SK-N-SH (cell line): ENCODE measurements around the gene GPX2. TPM values are rescaled to one million over a fixed set of nuclear protein-coding genes. Genes with fewer than 3 reads are reported as not detected.
A peak's percentile ranks its signal among the peaks of the same experiment; 100 is the strongest.

ENCODE experiments used
- CTCF ChIA-PET: fragments of 300-600, 350-600 bp; formaldehyde crosslinking; extraction: SDS; loops from one replicate; lab custom pipeline; 2021; lab: Yijun Ruan, JAX
- POLR2A ChIA-PET: fragments of 350-600 bp; sonication (Branson Sonifier 250); formaldehyde crosslinking; extraction: SDS; loops from one replicate; lab custom pipeline; 2020; ENCODE audit warnings: antibody characterized with exemption, inconsistent platforms; lab: Yijun Ruan, JAX
- DNase-seq: peaks from one replicate; pipeline ENCODE4 v3.0.0; 2012
- H2AFZ ChIP-seq: fragments of 200-600 bp; sonication (generic); 2 replicates; pipeline ENCODE4 v1.8.1; 2016; ENCODE audit warnings: antibody characterized with exemption, mild to moderate bottlenecking, low read depth
- H3F3A ChIP-seq: fragments of 200-600 bp; sonication (generic); replicated peaks from 2 replicates; pipeline ENCODE3; 2016; ENCODE audit warnings: antibody characterized with exemption, mild to moderate bottlenecking; ENCODE audit not compliant: insufficient read depth
- H3K27ac ChIP-seq, 2 experiments: fragments of 200-500 bp in 1 of 2; fragments of 200-600 bp in 1 of 2; sonication (Bioruptor generic) in 1 of 2; sonication (generic), shearing (Covaris generic) in 1 of 2; 2 replicates each; pipeline versions ENCODE4 v1.5.1 to v1.6.1; 2014 to 2016; ENCODE audit warnings: low read depth in 2 of 2, inconsistent platforms in 1 of 2, low read length in 1 of 2, mild to moderate bottlenecking in 1 of 2, mixed read lengths in 1 of 2
- H3K27me3 ChIP-seq: fragments of 200-600 bp; sonication (generic), shearing (Covaris generic); 2 replicates; pipeline ENCODE4 v1.6.1; 2016; ENCODE audit warnings: mixed run types; ENCODE audit not compliant: insufficient read depth
- H3K36me3 ChIP-seq, 2 experiments: fragments of 200-500 bp in 1 of 2; fragments of 200-600 bp in 1 of 2; sonication (Bioruptor generic) in 1 of 2; sonication (generic) in 1 of 2; replicated peaks in 1 of 2; 2 replicates each; pipeline versions ENCODE3 to v1.5.1; 2014 to 2016; ENCODE audit warnings: low read length in 1 of 2, mild to moderate bottlenecking in 1 of 2; ENCODE audit not compliant: insufficient read depth in 2 of 2, control insufficient read depth in 1 of 2
- H3K4me1 ChIP-seq, 2 experiments: fragments of 200-500 bp in 1 of 2; fragments of 200-600 bp in 1 of 2; sonication (Bioruptor generic) in 1 of 2; sonication (generic), shearing (Covaris generic) in 1 of 2; 2 replicates each; pipeline versions ENCODE4 v1.5.1 to v1.6.1; 2014 to 2016; ENCODE audit warnings: low read depth in 1 of 2, low read length in 1 of 2, mixed run types in 1 of 2; ENCODE audit not compliant: insufficient read depth in 2 of 2, control insufficient read depth in 1 of 2
- H3K4me2 ChIP-seq: fragments of 200-600 bp; sonication (generic), shearing (Covaris generic); 2 replicates; pipeline ENCODE4 v1.6.1; 2017; ENCODE audit warnings: mixed run types
- H3K4me3 ChIP-seq, 2 experiments: fragments of 200-500 bp in 1 of 2; fragments of 200-600 bp in 1 of 2; sonication (Bioruptor generic) in 1 of 2; sonication (generic), shearing (Covaris generic) in 1 of 2; 2 replicates each; pipeline versions ENCODE4 v1.5.1 to v1.8.1; 2014 to 2016; ENCODE audit warnings: low read depth in 2 of 2, inconsistent platforms in 1 of 2, low read length in 1 of 2, mild to moderate bottlenecking in 1 of 2, mixed read lengths in 1 of 2, moderate library complexity in 1 of 2
- H3K79me2 ChIP-seq: fragments of 200-600 bp; sonication (generic); 2 replicates; pipeline ENCODE4 v1.8.1; 2017; ENCODE audit warnings: mild to moderate bottlenecking; ENCODE audit not compliant: insufficient read depth
- H3K9ac ChIP-seq: fragments of 200-600 bp; sonication (generic); 2 replicates; pipeline ENCODE4 v1.6.1; 2017; ENCODE audit warnings: mixed run types
- H3K9me2 ChIP-seq: fragments of 200-600 bp; sonication (generic); 2 replicates; pipeline ENCODE4 v1.6.1; 2017; ENCODE audit warnings: mixed run types
- H3K9me3 ChIP-seq: fragments of 200-600 bp; sonication (generic); 2 replicates; pipeline ENCODE4 v1.6.1; 2017; ENCODE audit warnings: mixed run types, mild to moderate bottlenecking, moderate library complexity
- H4K20me1 ChIP-seq: fragments of 200-600 bp; sonication (generic); 2 replicates; pipeline ENCODE4 v1.6.1; 2017; ENCODE audit warnings: mild to moderate bottlenecking, mixed run types; ENCODE audit not compliant: insufficient read depth
- ELF1 ChIP-seq: IDR thresholded peaks from 2 replicates; pipeline ENCODE4 v1.4.0; 2012
- EP300 ChIP-seq, 2 experiments: IDR thresholded peaks; 2 replicates each; pipeline versions ENCODE4 v1.4.0 to v1.6.1; 2012; ENCODE audit warnings: borderline replicate concordance in 1 of 2, low read depth in 1 of 2, low read length in 1 of 2
- EZH2phosphoT487 ChIP-seq: fragments of 200-600 bp; sonication (generic); IDR thresholded peaks from 2 replicates; pipeline ENCODE4 v1.6.1; 2017; ENCODE audit warnings: low read depth, mixed run types, mild to moderate bottlenecking, antibody characterized with exemption, moderate library complexity, borderline replicate concordance
- FOXJ3 ChIP-seq: sonication (generic); formaldehyde crosslinking; IDR thresholded peaks from 2 replicates; pipeline ENCODE4 v1.5.1; 2020; ENCODE audit warnings: mild to moderate bottlenecking, missing genetic modification reagents
- GATA2 ChIP-seq: sonication (generic); formaldehyde crosslinking; IDR thresholded peaks from 2 replicates; pipeline ENCODE4 v1.5.0; 2020; ENCODE audit warnings: mild to moderate bottlenecking, missing genetic modification reagents
- IRF3 ChIP-seq: fragments of 150-350 bp; IDR thresholded peaks from 2 replicates; pipeline ENCODE4 v1.6.1; 2016; ENCODE audit warnings: mild to moderate bottlenecking, low read depth, low read length
- MEF2A ChIP-seq: IDR thresholded peaks from 2 replicates; pipeline ENCODE4 v1.4.0; 2012; ENCODE audit warnings: low read depth, borderline replicate concordance
- MXI1 ChIP-seq: IDR thresholded peaks from 2 replicates; pipeline ENCODE4 v1.6.1; 2012; ENCODE audit warnings: mild to moderate bottlenecking, low read depth, low read length, improper control_type of control experiment
- NFIC ChIP-seq: IDR thresholded peaks from 2 replicates; pipeline ENCODE4 v1.4.0; 2012; ENCODE audit warnings: borderline replicate concordance
- PBX3 ChIP-seq: IDR thresholded peaks from 2 replicates; pipeline ENCODE4; 2012
- POLR2AphosphoS5 ChIP-seq: IDR thresholded peaks from 2 replicates; pipeline ENCODE4 v1.6.1; 2012; ENCODE audit warnings: low read depth, low read length
- RCOR1 ChIP-seq: fragments of 150-350 bp; IDR thresholded peaks from 2 replicates; pipeline ENCODE4 v1.6.1; 2017; ENCODE audit warnings: antibody characterized with exemption, low read length
- REST ChIP-seq: IDR thresholded peaks from 2 replicates; pipeline ENCODE4 v1.6.1; 2012; ENCODE audit warnings: mild to moderate bottlenecking, low read depth, low read length, moderate library complexity
- SMC3 ChIP-seq: IDR thresholded peaks from 2 replicates; pipeline ENCODE4 v1.6.1; 2012; ENCODE audit warnings: low read depth, low read length, improper control_type of control experiment
- TAF1 ChIP-seq: IDR thresholded peaks from 2 replicates; pipeline ENCODE4 v1.6.1; 2012; ENCODE audit warnings: low read depth, mild to moderate bottlenecking, low read length, moderate library complexity, borderline replicate concordance
- TCF12 ChIP-seq: IDR thresholded peaks from 2 replicates; pipeline ENCODE4 v1.4.0; 2012
- TEAD4 ChIP-seq: IDR thresholded peaks from 2 replicates; pipeline ENCODE4 v1.4.0; 2012; ENCODE audit warnings: mild to moderate bottlenecking, borderline replicate concordance; ENCODE audit not compliant: insufficient read depth
- WGBS: methylation state at CpG from one replicate; pipeline ENCODE4 v1.1.6; 2017; ENCODE audit warnings: low lambda C conversion rate; 5-methylcytosine and 5-hydroxymethylcytosine counted together
- polyA plus RNA-seq, 3 experiments: library from polyadenylated mRNA; depleted of rRNA; stranded (reverse); fragments of >200 nt; gene quantifications; 2 replicates each; pipeline ENCODE4 v1.2.3, GENCODE V29; 2012
- TF ChIP-seq, protein P1 (sequence below): IDR thresholded peaks from 2 replicates; pipeline ENCODE4 v1.4.0; 2012; ENCODE audit warnings: low read depth, borderline replicate concordance

The GPX2 gene
- polyA plus RNA-seq, 1 of the 3 experiments (the other 2 are of a cell fraction) = not detected

- TF ChIP-seq REST (no peak), NFIC (no peak), FOXJ3 (CRISPR knock-in tag) (no peak), SMC3 (no peak), MXI1 (no peak), TAF1 (no peak), PBX3 (no peak), EP300 (IDR thresholded peaks at IDR 0.05; ENCODE audit: borderline replicate concordance in 1 of 2, low read depth in 1 of 2, low read length in 1 of 2) (no peak)
Observed at GRCh38 chr14:64938972-64939816, 3.4 kb downstream of the GPX2 start (continued).

DNA sequence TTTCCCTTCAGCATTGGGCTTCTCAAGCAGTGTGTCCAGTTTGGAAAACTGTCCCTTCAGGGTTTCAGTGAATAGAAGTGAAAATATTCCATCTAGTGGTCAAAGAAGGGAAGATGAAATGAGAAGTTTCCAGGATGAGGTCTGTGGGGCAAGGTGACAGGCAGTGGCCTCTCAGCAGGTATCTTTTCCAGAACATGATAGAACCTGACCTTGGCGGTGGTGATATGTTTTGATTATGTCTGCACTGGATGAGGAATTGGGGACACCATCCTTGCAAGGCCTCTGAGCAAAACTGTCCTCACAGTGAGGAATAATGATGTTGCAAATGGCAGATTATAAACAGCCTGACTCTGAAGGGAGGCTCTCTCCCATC is 4.7 kb downstream of the GPX2 start:
- Histone ChIP-seq H3K9me3 (no peaks in the 10 kb centered on the region), H3K9me2 (no peaks in the 10 kb centered on the region), H3K4me2 (no peak overlapping the region), H3K9ac (no peak overlapping the region), H2AFZ (no peak overlapping the region), H3F3A (peaks cover 11% of the 10 kb centered on the region), H4K20me1 (no peaks in the 10 kb centered on the region; the same call in 1 of the 2 replicates), H3K27me3 (no peaks in the 10 kb centered on the region), H3K36me3 (peaks cover 16 to 25% of the 10 kb centered on the region in 2 experiments), H3K27ac (no peak overlapping the region), H3K4me3 (no peak overlapping the region), H3K79me2 (peaks cover 11% of the 10 kb centered on the region; the same call in 1 of the 2 replicates), H3K4me1 (no peaks in the 10 kb centered on the region; a peak in 2 of 4 replicates)
- DNase-seq = no peak
- WGBS = 100% methylated on average over 1 of the region's 1 CpG
- POLR2A ChIA-PET = no interaction called here
- CTCF ChIA-PET = interaction anchor here (1.4 to 1.6 kb wide), 2 partner anchors 13 to 124 kb away, joined by 3 to 7 read pairs; no protein-coding TSS in a partner anchor
- no peak for TF ChIP-seq TEAD4
- no peak for TF ChIP-seq ELF1
- TF ChIP-seq MEF2A = no peak
- TF ChIP-seq IRF3 = no peak
- peak; percentile 22; the same call in 1 of the 2 replicates for TF ChIP-seq SMC3
- TF ChIP-seq PBX3 = no peak
- no peak for TF ChIP-seq POLR2AphosphoS5
- TF ChIP-seq TCF12 = no peak
- TF ChIP-seq RCOR1 = no peak
- TF ChIP-seq, protein P1, sequence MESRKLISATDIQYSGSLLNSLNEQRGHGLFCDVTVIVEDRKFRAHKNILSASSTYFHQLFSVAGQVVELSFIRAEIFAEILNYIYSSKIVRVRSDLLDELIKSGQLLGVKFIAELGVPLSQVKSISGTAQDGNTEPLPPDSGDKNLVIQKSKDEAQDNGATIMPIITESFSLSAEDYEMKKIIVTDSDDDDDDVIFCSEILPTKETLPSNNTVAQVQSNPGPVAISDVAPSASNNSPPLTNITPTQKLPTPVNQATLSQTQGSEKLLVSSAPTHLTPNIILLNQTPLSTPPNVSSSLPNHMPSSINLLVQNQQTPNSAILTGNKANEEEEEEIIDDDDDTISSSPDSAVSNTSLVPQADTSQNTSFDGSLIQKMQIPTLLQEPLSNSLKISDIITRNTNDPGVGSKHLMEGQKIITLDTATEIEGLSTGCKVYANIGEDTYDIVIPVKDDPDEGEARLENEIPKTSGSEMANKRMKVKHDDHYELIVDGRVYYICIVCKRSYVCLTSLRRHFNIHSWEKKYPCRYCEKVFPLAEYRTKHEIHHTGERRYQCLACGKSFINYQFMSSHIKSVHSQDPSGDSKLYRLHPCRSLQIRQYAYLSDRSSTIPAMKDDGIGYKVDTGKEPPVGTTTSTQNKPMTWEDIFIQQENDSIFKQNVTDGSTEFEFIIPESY = no peak
- TF ChIP-seq EP300 (IDR thresholded peaks at IDR 0.05; ENCODE audit: borderline replicate concordance in 1 of 2, low read depth in 1 of 2, low read length in 1 of 2) = no peak
- no peak for TF ChIP-seq EZH2phosphoT487
- TF ChIP-seq GATA2 (CRISPR knock-in tag) = no peak
- TF ChIP-seq MXI1 = no peak
